CD4-positive, alpha-beta T cell (primary cell): ENCODE results near the gene TDRD7. TPM values are rescaled to one million over a fixed set of nuclear protein-coding genes. Genes with fewer than 3 reads are reported as not detected.

Experiments used
- ATAC-seq: fragments of 200-7000 bp; cut with Tn5 transposase; one replicate; pipeline ENCODE4 v1.10.0; 2022; ENCODE audit warnings: mild to moderate bottlenecking; ENCODE audit not compliant: poor library complexity
- CTCF ChIA-PET: fragments of 350-600 bp; sonication (Branson Sonifier 250); formaldehyde crosslinking; loops from one replicate; lab custom pipeline; 2021; ENCODE audit warnings: antibody characterized with exemption, inconsistent platforms; lab: Charles Lee
- POLR2A ChIA-PET: fragments of 350-600 bp; sonication (Branson Sonifier 250); formaldehyde crosslinking; loops from one replicate; lab custom pipeline; 2021; ENCODE audit warnings: antibody characterized with exemption, inconsistent platforms; lab: Charles Lee
- DNase-seq, 14 experiments: peaks; one replicate each; pipeline ENCODE4 v3.0.0-alpha.2; 2013 to 2020; ENCODE audit warnings: mixed read lengths in 2 of 14
- H3K27ac ChIP-seq, 2 donors: one replicate each; pipeline versions ENCODE4 v1.5.1 to v1.7.0; 2013; ENCODE audit warnings: low read length in 2 of 2, low read depth in 1 of 2, mild to moderate bottlenecking in 1 of 2
- H3K27me3 ChIP-seq, 2 experiments: 1 replicate in 1 of 2; 2 replicates in 1 of 2; pipeline versions ENCODE4 v1.6.1 to v1.7.0; 2013; ENCODE audit warnings: low read length in 2 of 2, control low read depth in 1 of 2, mild to moderate bottlenecking in 1 of 2, moderate library complexity in 1 of 2; ENCODE audit not compliant: insufficient read depth in 2 of 2, control insufficient read depth in 1 of 2
- H3K36me3 ChIP-seq: one replicate; pipeline ENCODE4 v1.6.1; 2013; ENCODE audit warnings: low read length, control low read depth; ENCODE audit not compliant: insufficient read depth
- H3K4me1 ChIP-seq: one replicate; pipeline ENCODE4 v1.6.1; 2013; ENCODE audit warnings: low read length, control low read depth; ENCODE audit not compliant: insufficient read depth
- H3K4me3 ChIP-seq: one replicate; pipeline ENCODE4 v1.5.1; 2013; ENCODE audit warnings: mild to moderate bottlenecking, low read length, moderate library complexity
- H3K9me3 ChIP-seq, 2 experiments: 1 replicate in 1 of 2; 2 replicates in 1 of 2; pipeline versions ENCODE4 v1.6.1 to v1.7.0; 2013; ENCODE audit warnings: low read length in 2 of 2, mild to moderate bottlenecking in 2 of 2, control low read depth in 1 of 2, moderate library complexity in 1 of 2; ENCODE audit not compliant: control insufficient read depth in 1 of 2, insufficient read depth in 1 of 2
- H3K27ac Mint-ChIP-seq: one replicate; pipeline ENCODE4 v1.8.0; 2020; ENCODE audit warnings: mixed read lengths
- H3K27me3 Mint-ChIP-seq: one replicate; pipeline ENCODE4 v1.8.0; 2021; ENCODE audit warnings: mixed read lengths
- H3K36me3 Mint-ChIP-seq: one replicate; pipeline ENCODE4 v1.8.0; 2021; ENCODE audit warnings: low read depth, mixed read lengths
- H3K4me1 Mint-ChIP-seq: one replicate; pipeline ENCODE4 v1.8.0; 2021; ENCODE audit warnings: low read depth, mixed read lengths
- H3K4me3 Mint-ChIP-seq: one replicate; pipeline ENCODE4 v1.8.0; 2020; ENCODE audit warnings: mild to moderate bottlenecking, mixed read lengths
- H3K9me3 Mint-ChIP-seq: one replicate; pipeline ENCODE4 v1.8.0; 2020; ENCODE audit warnings: mixed read lengths
- intact Hi-C, 2 experiments: fragments of 100-400 bp; cut with DNase I in 1 of 2; cut with micrococcal nuclease in 1 of 2; formaldehyde crosslinking; loops; one replicate each; pipeline versions ENCODE4 v1.15.1 to v1.9.0; 2023 to 2025; cut with DNase I, micrococcal nuclease
- total RNA-seq, 174 experiments: library from RNA in 2 of 174; stranded (reverse) in 2 of 174; gene quantifications; one replicate each; pipeline ENCODE4 v1.2.3 and lab custom pipeline; 2021 to 2026
- TF ChIP-seq, protein P1 (sequence below): fragments of 200-600 bp; IDR thresholded peaks from one replicate; pipeline ENCODE4 v1.8.0; 2022; ENCODE audit warnings: antibody characterized with exemption, mild to moderate bottlenecking

Gene TDRD7
- total RNA-seq, 2 experiments from 2014 or later: 3.3 to 3.6 TPM

DNA sequence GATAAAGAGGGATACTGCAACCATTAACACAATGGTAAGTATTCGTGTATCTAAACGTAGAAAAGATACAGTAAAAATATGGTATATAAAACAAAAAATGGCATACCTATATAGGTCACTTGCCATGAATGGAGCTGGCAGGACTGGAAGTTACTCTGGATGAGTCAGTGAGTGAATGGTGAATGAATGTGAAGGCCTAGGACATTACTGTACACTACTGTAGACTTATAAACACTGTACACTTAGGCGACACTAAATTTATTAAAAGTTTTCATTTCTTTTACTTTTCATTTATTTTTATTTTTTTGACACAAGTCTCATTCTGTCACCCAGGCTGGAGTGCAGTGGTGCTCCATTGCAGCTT, 14.1 kb downstream of the TDRD7 start:
- CTCF ChIA-PET: no interaction called here
- no peak for DNase-seq
- H3K4me3 Mint-ChIP-seq: no peak overlapping the region
- peaks cover 3% of the 10 kb centered on the region for H3K9me3 Mint-ChIP-seq
- TF ChIP-seq, protein P1, sequence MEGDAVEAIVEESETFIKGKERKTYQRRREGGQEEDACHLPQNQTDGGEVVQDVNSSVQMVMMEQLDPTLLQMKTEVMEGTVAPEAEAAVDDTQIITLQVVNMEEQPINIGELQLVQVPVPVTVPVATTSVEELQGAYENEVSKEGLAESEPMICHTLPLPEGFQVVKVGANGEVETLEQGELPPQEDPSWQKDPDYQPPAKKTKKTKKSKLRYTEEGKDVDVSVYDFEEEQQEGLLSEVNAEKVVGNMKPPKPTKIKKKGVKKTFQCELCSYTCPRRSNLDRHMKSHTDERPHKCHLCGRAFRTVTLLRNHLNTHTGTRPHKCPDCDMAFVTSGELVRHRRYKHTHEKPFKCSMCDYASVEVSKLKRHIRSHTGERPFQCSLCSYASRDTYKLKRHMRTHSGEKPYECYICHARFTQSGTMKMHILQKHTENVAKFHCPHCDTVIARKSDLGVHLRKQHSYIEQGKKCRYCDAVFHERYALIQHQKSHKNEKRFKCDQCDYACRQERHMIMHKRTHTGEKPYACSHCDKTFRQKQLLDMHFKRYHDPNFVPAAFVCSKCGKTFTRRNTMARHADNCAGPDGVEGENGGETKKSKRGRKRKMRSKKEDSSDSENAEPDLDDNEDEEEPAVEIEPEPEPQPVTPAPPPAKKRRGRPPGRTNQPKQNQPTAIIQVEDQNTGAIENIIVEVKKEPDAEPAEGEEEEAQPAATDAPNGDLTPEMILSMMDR: no peak
- no peak overlapping the region for H3K27ac Mint-ChIP-seq
- H3K27me3 Mint-ChIP-seq: no peaks in the 10 kb centered on the region
- peaks cover 61% of the 10 kb centered on the region for H3K36me3 Mint-ChIP-seq
- peaks cover 8% of the 10 kb centered on the region for H3K4me1 Mint-ChIP-seq
- Histone ChIP-seq H3K36me3 (peaks cover 27% of the 10 kb centered on the region), H3K4me3 (no peak overlapping the region), H3K27me3 (no peaks in the 10 kb centered on the region), H3K9me3 (peaks cover 0 to 3% of the 10 kb centered on the region in 2 experiments), H3K27ac (no peak overlapping the region), H3K4me1 (no peaks in the 10 kb centered on the region)
- intact Hi-C loops: no loop called here
- ATAC-seq: no peak
- POLR2A ChIA-PET: no interaction called here

DNA sequence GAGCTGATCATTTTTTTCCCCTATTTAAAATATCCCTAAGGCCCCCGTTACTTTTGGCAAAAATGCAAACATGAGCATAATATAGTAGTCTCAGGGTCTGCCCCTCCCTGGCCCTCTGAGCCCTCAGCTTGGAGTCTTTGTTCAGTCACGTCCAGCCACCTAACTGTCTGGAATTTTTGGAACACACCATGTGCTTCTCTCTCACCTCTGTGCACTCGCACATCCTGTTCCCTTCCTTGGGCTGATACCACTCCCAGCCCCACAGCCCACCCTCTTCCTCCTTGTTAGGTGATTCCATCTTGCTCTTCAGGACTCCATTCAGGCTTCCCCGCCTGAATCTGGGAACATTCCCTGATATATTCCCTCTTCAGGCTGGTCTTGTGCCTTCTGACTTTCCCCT, 16.0 kb downstream of the TDRD7 start:
- Histone ChIP-seq H3K27me3 (no peaks in the 10 kb centered on the region), H3K4me3 (no peak overlapping the region), H3K9me3 (peaks cover 0 to 1% of the 10 kb centered on the region in 2 experiments), H3K36me3 (peaks cover 45% of the 10 kb centered on the region), H3K27ac (no peak overlapping the region), H3K4me1 (no peaks in the 10 kb centered on the region)
- DNase-seq: no peak
- H3K27me3 Mint-ChIP-seq: no peaks in the 10 kb centered on the region
- intact Hi-C loops: no loop called here
- H3K27ac Mint-ChIP-seq: no peak overlapping the region
- POLR2A ChIA-PET: interaction anchor here (0.7 kb wide), 1 partner anchor 23 kb away, joined by 3 read pairs; no protein-coding TSS in a partner anchor
- H3K9me3 Mint-ChIP-seq: peaks cover under 1% of the 10 kb centered on the region
- ATAC-seq: no peak
- H3K36me3 Mint-ChIP-seq: peaks cover 71% of the 10 kb centered on the region
- H3K4me3 Mint-ChIP-seq: no peak overlapping the region
- TF ChIP-seq, protein P1: no peak
- CTCF ChIA-PET: no interaction called here
- peaks cover 5% of the 10 kb centered on the region for H3K4me1 Mint-ChIP-seq

DNA sequence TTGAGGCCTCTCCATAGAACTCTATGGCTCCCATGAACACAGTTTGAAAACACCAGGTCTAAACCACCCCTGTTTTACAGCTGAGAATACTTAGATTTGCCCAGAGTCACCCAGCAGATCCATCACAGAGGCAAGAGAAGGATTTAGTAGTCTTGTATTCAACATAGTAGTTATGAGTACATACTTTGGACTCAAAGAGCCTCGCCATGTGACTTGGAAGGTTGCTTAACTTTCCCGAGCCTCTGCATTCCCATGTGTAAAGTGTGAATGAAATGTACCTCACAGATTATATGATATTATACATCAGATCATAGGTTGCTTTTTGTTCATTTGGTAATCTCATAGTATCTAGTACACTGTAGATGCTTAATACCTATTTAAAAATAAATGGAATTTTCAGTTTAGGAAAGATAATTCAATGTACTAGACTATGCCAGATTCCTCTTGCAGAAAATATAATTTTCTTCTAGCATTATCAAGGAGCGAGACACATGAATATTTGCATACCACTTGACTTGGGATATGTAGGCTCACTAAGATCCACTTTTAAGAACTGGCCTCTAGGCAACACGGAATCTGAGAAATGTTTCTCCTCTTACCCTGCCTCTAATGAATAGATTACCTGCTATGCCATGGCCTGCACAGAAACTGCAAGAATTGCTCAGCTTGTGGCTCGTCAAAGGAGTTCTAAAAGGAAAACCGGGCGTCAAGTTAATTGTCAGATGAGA, 18.6 kb downstream of the TDRD7 start:
- ChIA-PET POLR2A (no interaction called here), CTCF (interaction anchor here (0.8 kb wide), 1 partner anchor 15 kb away, joined by 3 read pairs; no protein-coding TSS in a partner anchor)
- Histone ChIP-seq H3K4me3 (no peak overlapping the region), H3K36me3 (peaks cover 60% of the 10 kb centered on the region), H3K4me1 (no peaks in the 10 kb centered on the region), H3K9me3 (no peaks in the 10 kb centered on the region), H3K27me3 (no peaks in the 10 kb centered on the region), H3K27ac (no peak overlapping the region)
- TF ChIP-seq, protein P1: no peak
- DNase-seq (no peak), ATAC-seq (no peak)
- no peak overlapping the region for H3K4me3 Mint-ChIP-seq
- no peaks in the 10 kb centered on the region for H3K4me1 Mint-ChIP-seq
- no peaks in the 10 kb centered on the region for H3K9me3 Mint-ChIP-seq
- intact Hi-C loops: no loop called here
- peaks cover 79% of the 10 kb centered on the region for H3K36me3 Mint-ChIP-seq
- H3K27me3 Mint-ChIP-seq: no peaks in the 10 kb centered on the region
- H3K27ac Mint-ChIP-seq: no peak overlapping the region
